GM10248 (cell line): ENCODE results near the gene RAD50.

Source experiments
- CTCF ChIA-PET: fragments of 300-600 bp; sonication (Branson Sonifier 250); formaldehyde crosslinking; extraction: SDS; loops from one replicate; lab custom pipeline; 2021; ENCODE audit warnings: antibody characterized with exemption; lab: Yijun Ruan, JAX
- POLR2A ChIA-PET: fragments of 350-650 bp; sonication (Branson Sonifier 250); formaldehyde crosslinking; extraction: SDS; loops from one replicate; lab custom pipeline; 2020; ENCODE audit warnings: antibody characterized with exemption; lab: Yijun Ruan, JAX
- DNase-seq: peaks from one replicate; pipeline ENCODE4 v3.0.0; 2012; ENCODE audit errors: extremely low spot score
- TF ChIP-seq, protein P1 (sequence below): IDR thresholded peaks from 2 replicates; pipeline ENCODE4 v1.5.1; 2012; ENCODE audit warnings: mild to moderate bottlenecking, low read depth; ENCODE audit errors: extremely low read depth, missing control alignments, control extremely low read depth

Gene RAD50

DNA sequence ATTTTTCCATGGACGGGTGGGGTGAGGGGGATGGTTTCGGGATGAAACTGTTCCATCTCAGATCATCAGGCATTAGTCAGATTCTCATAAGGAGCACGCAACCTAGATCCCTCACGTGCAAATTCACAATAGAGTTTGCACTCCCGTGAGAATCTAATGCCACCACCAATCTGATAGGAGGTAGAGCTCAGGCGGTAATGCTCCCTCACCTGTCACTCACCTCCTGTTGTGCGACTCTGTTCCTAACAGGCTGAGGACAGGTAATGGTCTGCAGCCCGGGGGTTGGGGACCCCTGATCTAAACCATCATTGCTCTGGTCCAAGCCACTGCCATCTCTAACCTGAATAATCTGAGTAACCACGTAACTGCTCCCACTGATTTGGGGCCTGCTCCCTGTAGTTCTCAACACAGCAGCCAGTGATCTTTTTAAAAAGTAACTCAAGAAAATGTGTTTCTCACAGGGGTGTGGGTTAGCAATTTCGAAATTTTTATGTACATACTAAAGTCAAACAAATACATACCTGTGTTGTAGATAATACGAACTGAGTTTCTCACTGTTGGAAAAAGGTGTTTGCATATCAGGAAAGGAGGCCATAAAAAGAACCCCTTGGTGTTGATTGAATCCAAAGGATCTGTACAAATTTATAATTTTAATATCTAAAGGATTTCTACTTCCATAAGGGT lies 89.9 kb downstream of the RAD50 start:
- POLR2A ChIA-PET, result no interaction called here

DNA sequence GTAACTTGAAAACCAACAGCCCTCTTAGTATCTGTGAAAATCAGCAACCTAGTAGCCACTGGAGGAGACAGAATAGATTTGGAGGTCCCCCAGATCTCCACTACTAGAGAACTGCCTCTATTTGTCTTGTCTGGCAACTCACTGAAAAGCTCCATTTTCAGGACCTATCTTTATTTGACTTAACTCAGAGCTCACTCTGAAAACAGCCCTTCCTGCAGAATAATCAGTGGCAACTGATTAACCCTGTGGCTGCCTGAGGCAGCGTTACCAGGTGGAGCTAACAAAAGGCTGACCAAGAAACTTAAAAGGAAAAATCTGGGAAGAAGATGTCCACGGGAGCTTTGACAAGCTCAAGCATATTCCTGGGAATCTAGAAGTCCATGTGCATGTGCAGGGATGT lies 90.7 kb downstream of the RAD50 start:
- ChIA-PET CTCF (interaction anchor here (0.8 to 1.9 kb wide), 3 partner anchors 11 to 27 kb away, joined by 3 to 4 read pairs (median 3); no protein-coding TSS in a partner anchor), POLR2A (no interaction called here)

More for the DNA sequence above, 89.9 kb downstream of the RAD50 start:
- no peak for DNase-seq
- TF ChIP-seq, protein P1, sequence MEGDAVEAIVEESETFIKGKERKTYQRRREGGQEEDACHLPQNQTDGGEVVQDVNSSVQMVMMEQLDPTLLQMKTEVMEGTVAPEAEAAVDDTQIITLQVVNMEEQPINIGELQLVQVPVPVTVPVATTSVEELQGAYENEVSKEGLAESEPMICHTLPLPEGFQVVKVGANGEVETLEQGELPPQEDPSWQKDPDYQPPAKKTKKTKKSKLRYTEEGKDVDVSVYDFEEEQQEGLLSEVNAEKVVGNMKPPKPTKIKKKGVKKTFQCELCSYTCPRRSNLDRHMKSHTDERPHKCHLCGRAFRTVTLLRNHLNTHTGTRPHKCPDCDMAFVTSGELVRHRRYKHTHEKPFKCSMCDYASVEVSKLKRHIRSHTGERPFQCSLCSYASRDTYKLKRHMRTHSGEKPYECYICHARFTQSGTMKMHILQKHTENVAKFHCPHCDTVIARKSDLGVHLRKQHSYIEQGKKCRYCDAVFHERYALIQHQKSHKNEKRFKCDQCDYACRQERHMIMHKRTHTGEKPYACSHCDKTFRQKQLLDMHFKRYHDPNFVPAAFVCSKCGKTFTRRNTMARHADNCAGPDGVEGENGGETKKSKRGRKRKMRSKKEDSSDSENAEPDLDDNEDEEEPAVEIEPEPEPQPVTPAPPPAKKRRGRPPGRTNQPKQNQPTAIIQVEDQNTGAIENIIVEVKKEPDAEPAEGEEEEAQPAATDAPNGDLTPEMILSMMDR, result no peak
- CTCF ChIA-PET, result interaction anchor here (1.1 to 1.9 kb wide), 2 partner anchors 12 to 28 kb away, joined by 3 to 4 read pairs; no protein-coding TSS in a partner anchor

DNA sequence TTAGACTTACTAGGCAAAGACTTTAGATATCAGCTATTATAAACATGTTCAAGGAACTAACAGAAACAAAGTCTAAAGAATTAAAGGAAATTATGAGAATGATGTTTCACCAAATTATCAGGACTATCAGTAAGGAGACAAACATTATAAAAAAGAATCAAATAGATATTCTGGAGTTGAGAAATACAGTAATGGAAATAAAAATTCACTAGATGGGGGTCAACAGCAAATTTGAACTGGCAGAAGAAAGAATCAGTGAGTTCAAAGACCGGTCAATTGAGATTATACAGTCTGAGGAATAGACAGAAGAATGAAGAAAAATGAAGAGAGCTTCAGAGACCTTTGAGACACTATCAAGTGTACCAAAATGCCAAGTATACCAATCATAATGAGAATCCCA lies 91.6 kb downstream of the RAD50 start:
- TF ChIP-seq, protein P1, result no peak
- POLR2A ChIA-PET, result no interaction called here
- CTCF ChIA-PET, result interaction anchor here (0.8 to 1.9 kb wide), 3 partner anchors 13 to 26 kb away, joined by 3 to 4 read pairs (median 3); no protein-coding TSS in a partner anchor
- no peak for DNase-seq

More for the DNA sequence above, 90.7 kb downstream of the RAD50 start:
- DNase-seq, result no peak
- TF ChIP-seq, protein P1, result no peak

DNA sequence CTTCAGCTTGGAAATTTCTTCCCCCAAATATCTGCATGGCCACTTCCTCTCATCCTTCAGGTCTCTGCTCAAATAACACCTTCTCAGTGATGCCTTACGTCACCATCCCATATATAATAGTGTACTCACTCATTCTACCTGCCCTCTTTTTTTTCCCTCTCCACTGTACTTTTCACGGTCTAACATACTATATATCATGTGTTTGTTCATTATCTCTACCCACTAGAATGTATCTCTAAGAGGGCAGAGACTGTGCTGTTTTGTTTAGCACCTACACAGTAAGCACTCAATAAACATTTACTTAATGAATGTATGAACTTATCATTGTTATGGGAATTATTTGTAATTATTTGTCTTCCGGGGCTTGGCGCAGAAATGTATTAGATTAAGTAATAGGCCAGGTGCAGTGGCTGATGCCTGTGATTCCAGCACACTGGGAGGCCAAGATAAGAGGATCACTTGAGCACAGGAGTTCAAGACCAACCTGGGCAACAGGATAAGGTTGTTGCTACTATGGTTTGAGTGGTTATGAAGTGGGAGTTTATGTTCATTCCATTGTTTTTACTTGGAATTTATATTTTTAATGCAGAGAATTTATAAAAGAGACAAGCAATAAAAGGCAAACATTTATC lies 95.2 kb downstream of the RAD50 start:
- ChIA-PET POLR2A (no interaction called here), CTCF (interaction anchor here (0.6 kb wide), 1 partner anchor 12 kb away, joined by 3 read pairs; no protein-coding TSS in a partner anchor)
- TF ChIP-seq, protein P1, result no peak

DNA sequence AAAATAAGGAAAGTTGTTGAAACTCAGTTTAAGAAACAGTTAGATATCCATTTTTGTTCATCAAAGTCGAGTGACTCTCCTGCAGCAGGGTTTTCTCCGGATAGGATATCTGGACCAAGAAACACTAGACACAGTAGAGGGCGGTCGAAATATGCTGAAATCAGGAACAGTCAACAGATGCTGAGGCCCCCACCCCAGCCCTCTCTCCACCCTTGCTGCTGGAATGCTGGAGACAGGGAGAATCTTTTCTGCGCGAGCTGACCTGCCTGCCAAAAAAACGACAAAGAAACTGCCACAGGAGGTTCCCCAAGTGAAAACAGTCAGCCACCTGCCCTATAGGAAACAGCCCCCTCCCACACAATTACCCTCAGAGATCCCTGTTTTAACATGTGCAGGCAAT lies 96.9 kb downstream of the RAD50 start:
- CTCF ChIA-PET, result interaction anchor here (0.8 to 1.2 kb wide), 2 partner anchors 12 to 125 kb away, joined by 3 to 5 read pairs; no protein-coding TSS in a partner anchor
- POLR2A ChIA-PET, result no interaction called here
- DNase-seq, result no peak
- TF ChIP-seq, protein P1, result no peak

More for the DNA sequence above, 95.2 kb downstream of the RAD50 start:
- DNase-seq, result no peak
